A673 (cell line): ENCODE measurements around the gene PRAMEF14. TPM values are rescaled to one million over a fixed set of nuclear protein-coding genes. Genes with fewer than 3 reads are reported as not detected.

ENCODE experiments used
- total RNA-seq: library from RNA; stranded (reverse); gene quantifications from 2 replicates; pipeline ENCODE4 v1.2.3, GENCODE V29; 2021

PRAMEF14 gene
- total RNA-seq, 1 experiment from 2014 or later = not detected

Other genes starting within 250 kb of the PRAMEF14 start
- gene HNRNPCL2, start 230.3 kb downstream of the PRAMEF14 start, total RNA-seq = not detected in 2 replicates
- gene PRAMEF26, start 191.1 kb downstream of the PRAMEF14 start, total RNA-seq = not detected in 2 replicates
- not detected in 2 replicates for gene HNRNPCL4, start 181.5 kb downstream of the PRAMEF14 start, total RNA-seq
- not detected in 2 replicates for gene PRAMEF9, start 175.3 kb downstream of the PRAMEF14 start, total RNA-seq
- 0.21 TPM in 1 of 2 replicates, not detected in the other for gene PRAMEF13, start 145.7 kb downstream of the PRAMEF14 start, total RNA-seq
- gene PRAMEF18, start 121.0 kb downstream of the PRAMEF14 start, total RNA-seq = not detected in 2 replicates
- gene PRAMEF5, start 92.9 kb downstream of the PRAMEF14 start, total RNA-seq = not detected in 2 replicates
- gene PRAMEF8, start 62.0 kb downstream of the PRAMEF14 start, total RNA-seq = not detected in 2 replicates
- not detected in 2 replicates for gene PRAMEF33, start 43.6 kb downstream of the PRAMEF14 start, total RNA-seq
- not detected in 2 replicates for gene PRAMEF15, start 31.6 kb downstream of the PRAMEF14 start, total RNA-seq
- not detected in 2 replicates for gene PRAMEF19, start 24.8 kb upstream of the PRAMEF14 start, total RNA-seq
- not detected in 2 replicates for gene PRAMEF17, start 42.5 kb upstream of the PRAMEF14 start, total RNA-seq
- gene PRAMEF20, start 63.3 kb upstream of the PRAMEF14 start, total RNA-seq = not detected in 2 replicates
- gene LRRC38, start 166.9 kb upstream of the PRAMEF14 start, total RNA-seq = not detected in 2 replicates
- 25.7 and 30.2 TPM in 2 replicates for gene PDPN, start 236.7 kb upstream of the PRAMEF14 start, total RNA-seq